ENCODE results near the gene SIGLEC7.

Gene SIGLEC7

GRCh38 chr19:51147663-51148062, 5.6 kb downstream of the SIGLEC7 start:
- no peak overlapping the region for H3K27ac ChIP-seq
- no peaks in the 10 kb centered on the region for H3K9me3 ChIP-seq (ENCODE audit: severe bottlenecking)
- H3K27me3 ChIP-seq (ENCODE audit: insufficient read depth, low read depth, severe bottlenecking), result peaks cover 76% of the 10 kb centered on the region
- H3K4me3 ChIP-seq (ENCODE audit: low read depth, low read length), result no peak overlapping the region
- no peak for TF ChIP-seq CTCF (IDR thresholded peaks at IDR 0.05; ENCODE audit: low read depth, low read length)
- DNase-seq, result no peak
- H3K36me3 ChIP-seq, result no peaks in the 10 kb centered on the region

- Histone ChIP-seq H3K4me3 (ENCODE audit: low read depth, low read length) (no peak overlapping the region), H3K27me3 (ENCODE audit: insufficient read depth, low read depth, severe bottlenecking) (peaks cover 82% of the 10 kb centered on the region), H3K27ac (no peak overlapping the region), H3K9me3 (ENCODE audit: severe bottlenecking) (no peaks in the 10 kb centered on the region), H3K36me3 (no peaks in the 10 kb centered on the region)
- DNase-seq, result no peak
- TF ChIP-seq CTCF (IDR thresholded peaks at IDR 0.05; ENCODE audit: low read depth, low read length), result no peak
Measured at GRCh38 chr19:51148580-51148979, 6.5 kb downstream of the SIGLEC7 start.

GRCh38 chr19:51150627-51151026, 8.5 kb downstream of the SIGLEC7 start:
- Histone ChIP-seq H3K4me3 (ENCODE audit: low read depth, low read length) (no peak overlapping the region), H3K9me3 (ENCODE audit: severe bottlenecking) (no peaks in the 10 kb centered on the region), H3K27ac (no peak overlapping the region), H3K36me3 (no peaks in the 10 kb centered on the region), H3K27me3 (ENCODE audit: insufficient read depth, low read depth, severe bottlenecking) (peaks cover 86% of the 10 kb centered on the region)
- no peak for DNase-seq
- no peak for TF ChIP-seq CTCF (IDR thresholded peaks at IDR 0.05; ENCODE audit: low read depth, low read length)

GRCh38 chr19:51156710-51157109, 14.6 kb downstream of the SIGLEC7 start:
- Histone ChIP-seq H3K9me3 (ENCODE audit: severe bottlenecking) (no peaks in the 10 kb centered on the region), H3K27me3 (ENCODE audit: insufficient read depth, low read depth, severe bottlenecking) (peaks cover 89% of the 10 kb centered on the region), H3K36me3 (no peaks in the 10 kb centered on the region), H3K4me3 (ENCODE audit: low read depth, low read length) (no peak overlapping the region), H3K27ac (no peak overlapping the region)
- no peak for DNase-seq
- no peak for TF ChIP-seq CTCF (IDR thresholded peaks at IDR 0.05; ENCODE audit: low read depth, low read length)

GRCh38 chr19:51157265-51157664, 15.2 kb downstream of the SIGLEC7 start:
- Histone ChIP-seq H3K27ac (no peak overlapping the region), H3K27me3 (ENCODE audit: insufficient read depth, low read depth, severe bottlenecking) (peaks cover 89% of the 10 kb centered on the region), H3K36me3 (no peaks in the 10 kb centered on the region), H3K9me3 (ENCODE audit: severe bottlenecking) (no peaks in the 10 kb centered on the region), H3K4me3 (ENCODE audit: low read depth, low read length) (no peak overlapping the region)
- no peak for TF ChIP-seq CTCF (IDR thresholded peaks at IDR 0.05; ENCODE audit: low read depth, low read length)
- DNase-seq, result no peak

GRCh38 chr19:51158474-51159129, 16.5 kb downstream of the SIGLEC7 start:
- DNase-seq, result peak; percentile 51
- Histone ChIP-seq H3K27ac (no peak overlapping the region), H3K36me3 (no peaks in the 10 kb centered on the region), H3K4me3 (ENCODE audit: low read depth, low read length) (no peak overlapping the region), H3K9me3 (ENCODE audit: severe bottlenecking) (no peaks in the 10 kb centered on the region), H3K27me3 (ENCODE audit: insufficient read depth, low read depth, severe bottlenecking) (peaks cover 89% of the 10 kb centered on the region)
- TF ChIP-seq CTCF (IDR thresholded peaks at IDR 0.05; ENCODE audit: low read depth, low read length), result peak; percentile 74

All from WERI-Rb-1 (cell line).